Neural cell (in vitro differentiated cells): ENCODE data around the gene IQGAP2. TPM values are rescaled to one million over a fixed set of nuclear protein-coding genes. Genes with fewer than 3 reads are reported as not detected.

ENCODE experiments used
- H2AFZ ChIP-seq: fragments of 200-600, 300-800 bp; sonication (generic), shearing (Covaris generic); 2 replicates; pipeline ENCODE4 v1.6.0; 2014; ENCODE audit warnings: low read depth, mild to moderate bottlenecking, antibody characterized with exemption, low read length, moderate library complexity
- H3F3A ChIP-seq: fragments of 200-600 bp; shearing (Covaris generic); 2 replicates; pipeline ENCODE4 v1.6.1; 2016; ENCODE audit warnings: mild to moderate bottlenecking, moderate library complexity, mixed read lengths, antibody characterized with exemption, low read length; ENCODE audit not compliant: insufficient read depth, poor library complexity, severe bottlenecking
- H3K27ac ChIP-seq: fragments of 200-600, 300-800 bp; sonication (generic), shearing (Covaris generic); 2 replicates; pipeline ENCODE4 v1.5.1; 2014; ENCODE audit warnings: mild to moderate bottlenecking, low read length, moderate library complexity
- H3K27me3 ChIP-seq: fragments of 300-800, 200-600 bp; sonication (generic), shearing (Covaris generic); 2 replicates; pipeline ENCODE4 v1.6.0; 2014; ENCODE audit warnings: mild to moderate bottlenecking, low read depth, low read length, moderate library complexity; ENCODE audit not compliant: insufficient read depth
- H3K36me3 ChIP-seq: fragments of 300-800, 200-600 bp; sonication (generic), shearing (Covaris generic); 2 replicates; pipeline ENCODE4 v1.5.1; 2014; ENCODE audit warnings: mild to moderate bottlenecking, antibody characterized with exemption, low read length, moderate library complexity; ENCODE audit not compliant: insufficient read depth
- H3K4me2 ChIP-seq: fragments of 300-800, 200-600 bp; sonication (generic), shearing (Covaris generic); 2 replicates; pipeline ENCODE4 v1.6.0; 2014; ENCODE audit warnings: mild to moderate bottlenecking, low read length
- H3K4me3 ChIP-seq: fragments of 300-800, 200-600 bp; sonication (generic), shearing (Covaris generic); 2 replicates; pipeline ENCODE4 v1.5.1; 2014; ENCODE audit warnings: mild to moderate bottlenecking, low read length, moderate library complexity
- H3K79me2 ChIP-seq: fragments of 200-600 bp; shearing (Covaris generic); replicated peaks from 2 replicates; pipeline ENCODE4 v1.6.0; 2014; ENCODE audit warnings: mild to moderate bottlenecking, low read length, moderate library complexity; ENCODE audit not compliant: insufficient read depth
- H3K9ac ChIP-seq: fragments of 300-800, 200-600 bp; sonication (generic), shearing (Covaris generic); 2 replicates; pipeline ENCODE4 v1.6.1; 2016; ENCODE audit warnings: mild to moderate bottlenecking, low read length, mixed read lengths
- H3K9me2 ChIP-seq: fragments of 200-600 bp; shearing (Covaris generic); 2 replicates; pipeline ENCODE4 v1.6.1; 2016; ENCODE audit warnings: mild to moderate bottlenecking, low read length, mixed read lengths; ENCODE audit not compliant: insufficient read depth
- H3K9me3 ChIP-seq: fragments of 200-600, 300-800 bp; sonication (generic), shearing (Covaris generic); 2 replicates; pipeline ENCODE4 v1.6.1; 2016; ENCODE audit warnings: mild to moderate bottlenecking, mixed run types, low read length, moderate library complexity, mixed read lengths
- H4K20me1 ChIP-seq: fragments of 200-600 bp; shearing (Covaris generic); 2 replicates; pipeline ENCODE4 v1.6.1; 2016; ENCODE audit warnings: mild to moderate bottlenecking, mixed run types; ENCODE audit not compliant: insufficient read depth
- CTCF ChIP-seq: fragments of 450-650 bp; IDR thresholded peaks from 2 replicates; pipeline ENCODE4 v1.5.1; 2014; ENCODE audit warnings: antibody characterized with exemption, mild to moderate bottlenecking, moderate library complexity; ENCODE audit not compliant: poor library complexity, severe bottlenecking
- EP300 ChIP-seq: fragments of 450-650 bp; conservative IDR thresholded peaks from 2 replicates; pipeline ENCODE4 v1.6.1; 2014; ENCODE audit warnings: antibody characterized with exemption, mild to moderate bottlenecking, moderate library complexity; ENCODE audit not compliant: poor library complexity, severe bottlenecking
- EZH2 ChIP-seq: fragments of 200-600, 300-800 bp; shearing (Covaris generic), sonication (generic); IDR thresholded peaks from 2 replicates; pipeline ENCODE4 v1.6.1; 2014; ENCODE audit warnings: antibody characterized with exemption, low read length, borderline replicate concordance, mild to moderate bottlenecking; ENCODE audit not compliant: insufficient read depth, poor library complexity, severe bottlenecking
- MXI1 ChIP-seq: fragments of 450-650 bp; conservative IDR thresholded peaks from 2 replicates; pipeline ENCODE4 v1.6.1; 2014; ENCODE audit warnings: antibody characterized with exemption, mild to moderate bottlenecking; ENCODE audit not compliant: poor library complexity, severe bottlenecking
- POLR2AphosphoS5 ChIP-seq: IDR thresholded peaks from 2 replicates; pipeline ENCODE4 v1.6.1; 2012
- RAD21 ChIP-seq: fragments of 450-650 bp; conservative IDR thresholded peaks from 2 replicates; pipeline ENCODE4 v1.6.1; 2014; ENCODE audit warnings: antibody characterized with exemption, mild to moderate bottlenecking, moderate library complexity
- REST ChIP-seq: IDR thresholded peaks from 2 replicates; pipeline ENCODE4 v1.6.1; 2012; ENCODE audit warnings: borderline replicate concordance
- SMC3 ChIP-seq: fragments of 450-650 bp; conservative IDR thresholded peaks from 2 replicates; pipeline ENCODE4 v1.6.1; 2014; ENCODE audit warnings: antibody characterized with exemption, mild to moderate bottlenecking, moderate library complexity; ENCODE audit not compliant: poor library complexity
- TAF1 ChIP-seq: IDR thresholded peaks from 2 replicates; pipeline ENCODE4 v1.6.1; 2012; ENCODE audit warnings: low read depth
- polyA plus RNA-seq: library from polyadenylated mRNA; depleted of rRNA; stranded (reverse); fragments of >200 nt; gene quantifications from 2 replicates; pipeline ENCODE4 v1.2.3, GENCODE V29; 2014

The IQGAP2 gene
- polyA plus RNA-seq, 1 donor from 2014 or later = 5.2 TPM

- Histone ChIP-seq H4K20me1 (no peaks in the 10 kb centered on the region), H3K9ac (no peak overlapping the region), H3K27ac (no peak overlapping the region), H3K4me2 (no peak overlapping the region), H3F3A (no peaks in the 10 kb centered on the region), H2AFZ (no peak overlapping the region), H3K36me3 (no peaks in the 10 kb centered on the region), H3K9me3 (no peaks in the 10 kb centered on the region), H3K9me2 (no peaks in the 10 kb centered on the region), H3K4me3 (no peak overlapping the region), H3K27me3 (no peaks in the 10 kb centered on the region), H3K79me2 (no peaks in the 10 kb centered on the region)
- TF ChIP-seq EZH2 (no peak), TAF1 (no peak), CTCF (no peak), EP300 (no peak), MXI1 (no peak), POLR2AphosphoS5 (no peak), SMC3 (no peak), RAD21 (no peak), REST (no peak)
Measured at GRCh38 chr5:76672242-76672641, 269.2 kb downstream of the IQGAP2 start.

- H3K9me2 ChIP-seq = no peaks in the 10 kb centered on the region
- no peak overlapping the region for H2AFZ ChIP-seq
Measured at GRCh38 chr5:76673125-76673524, 270.0 kb downstream of the IQGAP2 start.

More at GRCh38 chr5:76673125-76673524, 270.0 kb downstream of the IQGAP2 start:
- H3F3A ChIP-seq = no peaks in the 10 kb centered on the region
- H3K27me3 ChIP-seq = no peaks in the 10 kb centered on the region
- H4K20me1 ChIP-seq = no peaks in the 10 kb centered on the region
- TF ChIP-seq REST (no peak), SMC3 (no peak), RAD21 (no peak), MXI1 (no peak), POLR2AphosphoS5 (no peak), CTCF (no peak), TAF1 (no peak), EZH2 (no peak), EP300 (no peak)
- no peaks in the 10 kb centered on the region for H3K9me3 ChIP-seq
- H3K4me2 ChIP-seq = no peak overlapping the region
- H3K9ac ChIP-seq = no peak overlapping the region
- no peak overlapping the region for H3K27ac ChIP-seq
- no peaks in the 10 kb centered on the region for H3K79me2 ChIP-seq
- no peak overlapping the region for H3K4me3 ChIP-seq
- H3K36me3 ChIP-seq = no peaks in the 10 kb centered on the region
